Kidney (tissue), 14 donors: Measurements from ENCODE around the gene SLC7A8. TPM values are rescaled to one million over a fixed set of nuclear protein-coding genes. Genes with fewer than 3 reads are reported as not detected.

ENCODE experiments used
- DNase-seq, 5 donors: peaks; one replicate each; pipeline ENCODE4 v3.0.0-alpha.2; 2013 to 2020
- FAIRE-seq: peaks from 2 replicates; lab custom pipeline; 2012; peaks lifted over from hg19 to GRCh38; lab: Jason Lieb, UNC
- H3K27ac ChIP-seq, 2 donors: one replicate each; pipeline ENCODE4 v1.7.0; 2013; ENCODE audit warnings: low read depth in 2 of 2, low read length in 2 of 2, inconsistent platforms in 1 of 2
- H3K27me3 ChIP-seq: one replicate; pipeline ENCODE4 v1.7.1; 2013; ENCODE audit warnings: low read length, inconsistent platforms; ENCODE audit not compliant: control insufficient read depth, insufficient read depth
- H3K36me3 ChIP-seq, 3 donors: one replicate each; pipeline versions ENCODE4 v1.7.0 to v1.7.1; 2013; ENCODE audit warnings: low read length in 3 of 3, control low read depth in 1 of 3, inconsistent platforms in 1 of 3; ENCODE audit not compliant: insufficient read depth in 3 of 3, control insufficient read depth in 2 of 3
- H3K4me1 ChIP-seq, 3 donors: one replicate each; pipeline versions ENCODE4 v1.7.0 to v1.7.1; 2013; ENCODE audit warnings: low read length in 3 of 3, inconsistent platforms in 1 of 3, low read depth in 1 of 3; ENCODE audit not compliant: control insufficient read depth in 2 of 3, insufficient read depth in 2 of 3
- H3K4me3 ChIP-seq, 3 donors: one replicate each; pipeline versions ENCODE4 v1.7.0 to v1.8.1; 2013; ENCODE audit warnings: low read length in 3 of 3, control low read depth in 1 of 3, inconsistent platforms in 1 of 3
- H3K9ac ChIP-seq, 3 donors: one replicate each; pipeline versions ENCODE4 v1.7.0 to v1.7.1; 2013; ENCODE audit warnings: low read length in 3 of 3, control low read depth in 1 of 3, inconsistent platforms in 1 of 3
- H3K9me3 ChIP-seq, 3 donors: one replicate each; pipeline versions ENCODE4 v1.7.0 to v1.7.1; 2013; ENCODE audit warnings: low read length in 3 of 3, control low read depth in 1 of 3, inconsistent platforms in 1 of 3; ENCODE audit not compliant: control insufficient read depth in 2 of 3, insufficient read depth in 1 of 3
- CTCF ChIP-seq: IDR thresholded peaks from 3 replicates; pipeline ENCODE4 v1.5.1; 2012; ENCODE audit warnings: mild to moderate bottlenecking, moderate library complexity, borderline replicate concordance; ENCODE audit not compliant: insufficient read depth; ENCODE audit errors: extremely low read depth
- intact Hi-C: fragments of 100-400 bp; cut with DNase I; formaldehyde crosslinking; loops from one replicate; pipeline ENCODE4 v1.11.1; 2022
- polyA plus RNA-seq: library from polyadenylated mRNA; stranded (reverse); fragments of 350-450 nt; fragmentation: Illumina TruSeq; extraction: RNeasy Lipid Tissue Mini Kit (QIAGEN cat#74804); gene quantifications from one replicate; pipeline ENCODE4 v1.2.3, GENCODE V29; 2014; ENCODE audit warnings: low read depth, low replicate concordance; ENCODE audit not compliant: insufficient read depth
- total RNA-seq: library from RNA; stranded (reverse); fragmentation: NEBNext Ultra II Directional; extraction: Animal tissue kit (Norgen Biotek cat#: 25700); gene quantifications from one replicate; pipeline ENCODE4 v1.2.1, GENCODE V29; 2021
- donor health status: control.
- donor health status: control.
- donor health status: control.
- donor health status: control.
- donor health status: control.
- donor health status: DM: yes; HTN: yes; CAD: no.
- donor health status: Normal renal cell carcinoma (clear cell type).

The SLC7A8 gene
- total and polyA plus RNA-seq, 2 donors from 2014 or later = 22.9 to 210 TPM

- Histone ChIP-seq H3K4me1 (peaks cover 0 to 7% (median 1%) of the 10 kb centered on the region in 3 donors), H3K9me3 (no peaks in the 10 kb centered on the region), H3K27me3 (no peaks in the 10 kb centered on the region), H3K4me3 (no peak overlapping the region), H3K36me3 (peaks cover 0 to 39% (median 28%) of the 10 kb centered on the region in 3 donors), H3K27ac (no peak overlapping the region), H3K9ac (no peak overlapping the region)
- TF ChIP-seq CTCF = no peak
- DNase-seq (no peak), FAIRE-seq (no peak)
- intact Hi-C loops = no loop called here
Measured at GRCh38 chr14:23137813-23138535, 45.5 kb downstream of the SLC7A8 start.

- H3K9me3 ChIP-seq = no peaks in the 10 kb centered on the region
- DNase-seq = no peak
- no peak overlapping the region for H3K4me3 ChIP-seq
- intact Hi-C loops = no loop called here
- no peaks in the 10 kb centered on the region for H3K27me3 ChIP-seq
- peaks cover 0 to 4% (median 0%) of the 10 kb centered on the region in 3 donors for H3K4me1 ChIP-seq
- H3K9ac ChIP-seq = no peak overlapping the region
- H3K36me3 ChIP-seq = peaks cover 0 to 33% (median 24%) of the 10 kb centered on the region in 3 donors
- no peak for TF ChIP-seq CTCF
- no peak for FAIRE-seq
- peak overlapping the region in 1 of 2 donors; percentile 43 for H3K27ac ChIP-seq
Measured at GRCh38 chr14:23137192-23137812, 46.2 kb downstream of the SLC7A8 start.

GRCh38 chr14:23136566-23137133, 46.8 kb downstream of the SLC7A8 start:
- Histone ChIP-seq H3K4me1 (peaks cover 0 to 4% (median 0%) of the 10 kb centered on the region in 3 donors), H3K4me3 (no peak overlapping the region), H3K36me3 (peaks cover 0 to 35% (median 24%) of the 10 kb centered on the region in 3 donors), H3K9ac (no peak overlapping the region), H3K27ac (no peak overlapping the region), H3K27me3 (no peaks in the 10 kb centered on the region), H3K9me3 (no peaks in the 10 kb centered on the region)
- FAIRE-seq = no peak
- no peak for TF ChIP-seq CTCF
- DNase-seq = no peak
- intact Hi-C loops = no loop called here
